ENCODE measurements around the gene KCNT2.
"Not testable (repeated sequence)": the region's sequence is repeated elsewhere in the genome, so short reads cannot be mapped to it uniquely, and the experiment has no call there.

The KCNT2 gene

GRCh38 chr1:196306421-196306820 lies 301.8 kb downstream of the KCNT2 start:
- DNase-seq = no peak

GRCh38 chr1:196305216-196305615 lies 303.0 kb downstream of the KCNT2 start:
- DNase-seq = no peak

GRCh38 chr1:196302981-196303380 lies 305.3 kb downstream of the KCNT2 start:
- DNase-seq = no peak

- no peak for DNase-seq
These were observed 305.8 kb downstream of the KCNT2 start for GRCh38 chr1:196302420-196302819.

GRCh38 chr1:196295766-196296165 lies 312.5 kb downstream of the KCNT2 start:
- DNase-seq = no peak

- no peak for DNase-seq
These were observed 329.4 kb downstream of the KCNT2 start for GRCh38 chr1:196278816-196279215.

- no peak for DNase-seq
These were observed 330.4 kb downstream of the KCNT2 start for GRCh38 chr1:196277860-196278259.

- DNase-seq = no peak
These were observed 336.9 kb downstream of the KCNT2 start for GRCh38 chr1:196271212-196271947.

- not testable (repeated sequence) for DNase-seq
These were observed 345.2 kb downstream of the KCNT2 start for GRCh38 chr1:196263086-196263485.

GRCh38 chr1:196260270-196260669 lies 348.0 kb downstream of the KCNT2 start:
- no peak for DNase-seq

GRCh38 chr1:196259316-196259715 lies 348.9 kb downstream of the KCNT2 start:
- DNase-seq = no peak

GRCh38 chr1:196255762-196256161 lies 352.5 kb downstream of the KCNT2 start:
- no peak for DNase-seq

GRCh38 chr1:196229546-196229945 lies 378.7 kb downstream of the KCNT2 start:
- DNase-seq = no peak

GRCh38 chr1:196214866-196215265 lies 393.4 kb downstream of the KCNT2 start:
- no peak for DNase-seq

GRCh38 chr1:196209983-196210382 lies 398.3 kb downstream of the KCNT2 start:
- no peak for DNase-seq

- DNase-seq = no peak
These were observed 399.0 kb downstream of the KCNT2 start for GRCh38 chr1:196209265-196209664.

GRCh38 chr1:196207612-196208217 lies 400.5 kb downstream of the KCNT2 start:
- no peak for DNase-seq

GRCh38 chr1:196205882-196206281 lies 402.4 kb downstream of the KCNT2 start:
- no peak for DNase-seq

- no peak for DNase-seq
These were observed 411.8 kb downstream of the KCNT2 start for GRCh38 chr1:196196486-196196885.

- DNase-seq = no peak
These were observed 414.2 kb downstream of the KCNT2 start for GRCh38 chr1:196193896-196194559.

- no peak for DNase-seq
These were observed 424.3 kb downstream of the KCNT2 start for GRCh38 chr1:196183941-196184340.

GRCh38 chr1:196181594-196181878 lies 426.7 kb downstream of the KCNT2 start:
- no peak for DNase-seq

GRCh38 chr1:196180847-196181593 lies 427.2 kb downstream of the KCNT2 start:
- DNase-seq = no peak
